Measurements from ENCODE around the gene SH3BP1. TPM values are rescaled to one million over a fixed set of nuclear protein-coding genes. Genes with fewer than 3 reads are reported as not detected.
A peak's percentile ranks its signal among the peaks of the same experiment; 100 is the strongest.

Gene SH3BP1
- total and polyA plus RNA-seq, 12 donors = 0.50 to 9.3 (median 2.0) TPM

- WGBS, 2 donors = 68 to 69% methylated on average over 6 of the region's 6 CpGs
- H3K4me1 ChIP-seq = peaks cover 7 to 50% (median 36%) of the 10 kb centered on the region in 9 donors
These were observed 28.3 kb upstream of the SH3BP1 start for GRCh38 chr22:37611207-37611606.

DNA sequence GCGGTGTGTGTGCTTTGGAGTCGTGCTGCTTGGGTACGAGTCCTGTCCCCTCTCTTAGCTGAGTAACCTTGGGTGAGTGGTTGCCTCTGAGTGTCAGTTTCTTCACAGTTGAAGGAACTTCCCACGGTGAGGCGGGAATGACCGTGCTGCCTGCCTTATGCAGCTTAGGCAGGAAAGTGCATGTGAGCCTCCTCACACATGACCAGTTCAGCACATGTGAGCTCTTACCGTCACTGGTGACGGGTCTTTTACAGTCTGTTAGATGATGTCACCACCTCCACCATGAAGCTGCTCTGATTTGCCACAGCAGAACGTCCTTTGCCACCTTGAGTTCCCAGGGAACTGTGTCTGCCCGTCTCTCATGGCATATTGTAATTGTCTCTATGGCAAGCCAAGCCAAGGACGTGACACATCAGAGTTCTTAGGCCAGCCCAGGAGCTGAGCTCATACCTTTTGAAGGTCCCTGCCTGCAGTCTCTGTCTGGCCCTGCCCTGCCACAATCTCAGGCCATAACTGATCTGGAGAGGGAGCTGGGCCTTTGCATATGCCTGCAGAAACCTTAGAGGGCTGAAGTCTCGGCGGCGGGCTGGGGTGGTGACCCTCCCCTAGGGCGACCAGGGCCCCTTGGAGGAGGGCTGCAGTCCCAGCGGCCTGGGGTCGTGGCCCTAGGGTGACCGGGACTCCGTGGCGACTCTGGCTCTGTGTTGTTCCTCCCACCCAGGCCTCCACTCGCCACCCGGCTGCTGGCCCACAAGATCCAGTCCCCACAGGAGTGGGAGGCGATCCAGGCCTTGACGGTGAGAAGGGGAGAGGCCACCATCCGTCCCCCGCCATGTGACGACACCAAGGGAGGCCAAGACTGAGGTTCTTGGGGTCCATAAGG is 23.0 kb upstream of the SH3BP1 start:
- no peak overlapping the region for H3K27ac ChIP-seq
- H3K4me3 ChIP-seq = no peak overlapping the region
- ATAC-seq = no peak
- H3K9me3 ChIP-seq = no peaks in the 10 kb centered on the region
- 91 to 94% methylated on average over 27 of the region's 27 CpGs for WGBS, 2 donors
- intact Hi-C loops (cut with DNase I) = no loop called here
- no peaks in the 10 kb centered on the region for H3K27me3 ChIP-seq
- peaks cover 0 to 78% (median 34%) of the 10 kb centered on the region in 9 donors for H3K36me3 ChIP-seq
- TF ChIP-seq, protein P1, sequence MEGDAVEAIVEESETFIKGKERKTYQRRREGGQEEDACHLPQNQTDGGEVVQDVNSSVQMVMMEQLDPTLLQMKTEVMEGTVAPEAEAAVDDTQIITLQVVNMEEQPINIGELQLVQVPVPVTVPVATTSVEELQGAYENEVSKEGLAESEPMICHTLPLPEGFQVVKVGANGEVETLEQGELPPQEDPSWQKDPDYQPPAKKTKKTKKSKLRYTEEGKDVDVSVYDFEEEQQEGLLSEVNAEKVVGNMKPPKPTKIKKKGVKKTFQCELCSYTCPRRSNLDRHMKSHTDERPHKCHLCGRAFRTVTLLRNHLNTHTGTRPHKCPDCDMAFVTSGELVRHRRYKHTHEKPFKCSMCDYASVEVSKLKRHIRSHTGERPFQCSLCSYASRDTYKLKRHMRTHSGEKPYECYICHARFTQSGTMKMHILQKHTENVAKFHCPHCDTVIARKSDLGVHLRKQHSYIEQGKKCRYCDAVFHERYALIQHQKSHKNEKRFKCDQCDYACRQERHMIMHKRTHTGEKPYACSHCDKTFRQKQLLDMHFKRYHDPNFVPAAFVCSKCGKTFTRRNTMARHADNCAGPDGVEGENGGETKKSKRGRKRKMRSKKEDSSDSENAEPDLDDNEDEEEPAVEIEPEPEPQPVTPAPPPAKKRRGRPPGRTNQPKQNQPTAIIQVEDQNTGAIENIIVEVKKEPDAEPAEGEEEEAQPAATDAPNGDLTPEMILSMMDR (IDR thresholded peaks at IDR 0.05) = no peak
- DNase-seq = no peak
- H3K4me1 ChIP-seq = peaks cover 0 to 12% (median 2%) of the 10 kb centered on the region in 9 donors

More at GRCh38 chr22:37611207-37611606, 28.3 kb upstream of the SH3BP1 start:
- peaks cover 0 to 26% (median 17%) of the 10 kb centered on the region in 9 donors for H3K36me3 ChIP-seq
- H3K9me3 ChIP-seq = no peaks in the 10 kb centered on the region
- no peak overlapping the region for H3K4me3 ChIP-seq
- TF ChIP-seq, protein P1 (IDR thresholded peaks at IDR 0.05) = no peak
- no peaks in the 10 kb centered on the region for H3K27me3 ChIP-seq
- DNase-seq (no peak), ATAC-seq (no peak)
- intact Hi-C loops (cut with DNase I) = no loop called here
- peak overlapping the region in 2 of 10 donors; percentile 30 to 98 for H3K27ac ChIP-seq

- 97 to 98% methylated on average over 1 of the region's 1 CpG for WGBS, 2 donors
- peaks cover 0 to 88% (median 42%) of the 10 kb centered on the region in 9 donors for H3K36me3 ChIP-seq
- ATAC-seq (no peak), DNase-seq (no peak)
- no peak overlapping the region for H3K27ac ChIP-seq
- TF ChIP-seq, protein P1 (IDR thresholded peaks at IDR 0.05) = no peak
- H3K9me3 ChIP-seq = no peaks in the 10 kb centered on the region
- intact Hi-C loops (cut with DNase I) = no loop called here
- H3K27me3 ChIP-seq = no peaks in the 10 kb centered on the region
- no peak overlapping the region for H3K4me3 ChIP-seq
- H3K4me1 ChIP-seq = peaks cover 0 to 10% (median 0%) of the 10 kb centered on the region in 9 donors
These were observed 22.0 kb upstream of the SH3BP1 start for GRCh38 chr22:37617431-37617830.

DNA sequence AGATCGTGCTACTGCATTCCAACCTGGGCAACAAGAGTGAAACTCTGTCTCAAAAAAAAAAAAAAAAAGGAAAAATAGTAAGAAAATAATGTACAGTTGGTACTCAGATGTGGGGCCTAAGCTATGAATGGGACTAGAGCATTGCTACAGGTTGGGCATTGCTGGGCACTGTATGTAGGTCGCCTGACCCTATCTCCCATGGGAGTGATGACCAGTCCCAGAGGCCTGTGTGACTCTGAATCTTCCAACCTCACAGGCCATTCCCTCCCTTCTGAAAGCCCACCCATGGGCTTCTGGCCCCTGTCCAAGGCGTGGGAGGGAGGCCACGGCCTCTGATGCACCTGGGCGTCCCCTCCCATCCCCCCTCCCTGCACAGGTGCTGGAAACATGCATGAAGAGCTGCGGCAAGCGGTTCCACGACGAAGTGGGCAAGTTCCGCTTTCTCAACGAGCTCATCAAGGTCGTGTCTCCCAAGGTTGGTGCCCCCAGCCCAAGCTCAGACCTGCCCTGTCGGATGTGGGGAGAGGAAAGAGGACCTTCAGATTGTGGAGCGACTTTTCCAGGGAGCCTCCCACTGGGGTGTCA is 21.3 kb upstream of the SH3BP1 start:
- Histone ChIP-seq H3K9me3 (no peaks in the 10 kb centered on the region), H3K36me3 (peaks cover 0 to 95% (median 42%) of the 10 kb centered on the region in 9 donors), H3K4me1 (peaks cover 0 to 8% (median under 1%) of the 10 kb centered on the region in 9 donors), H3K27ac (no peak overlapping the region), H3K4me3 (no peak overlapping the region), H3K27me3 (no peaks in the 10 kb centered on the region)
- TF ChIP-seq, protein P1 (IDR thresholded peaks at IDR 0.05) = no peak
- intact Hi-C loops (cut with DNase I) = no loop called here
- no peak for ATAC-seq
- DNase-seq = no peak
- 89 to 91% methylated on average over 14 of the region's 14 CpGs for WGBS, 2 donors

Measured in heart right ventricle (tissue), 16 donors.